CD4-positive, CD25-positive, alpha-beta regulatory T cell (primary cell): ENCODE data around the gene SYT7. TPM values are rescaled to one million over a fixed set of nuclear protein-coding genes. Genes with fewer than 3 reads are reported as not detected.

Experiments used
- ATAC-seq, 2 donors: fragments of 150-1000 bp; cut with Tn5 transposase; one replicate each; pipeline ENCODE4 v1.10.0; 2021; ENCODE audit warnings: low read depth in 2 of 2, moderate number of reproducible peaks in 2 of 2, moderate library complexity in 1 of 2
- DNase-seq, 3 donors: peaks; one replicate each; pipeline versions ENCODE4 v3.0.0 to v3.0.0-alpha.2; 2012 to 2022; ENCODE audit warnings: mixed read lengths in 1 of 3
- H3K27ac ChIP-seq: one replicate; pipeline ENCODE4 v1.7.0; 2013; ENCODE audit warnings: mild to moderate bottlenecking, low read length; ENCODE audit not compliant: insufficient read depth, poor library complexity, severe bottlenecking
- H3K27me3 ChIP-seq: one replicate; pipeline ENCODE4 v1.7.0; 2013; ENCODE audit warnings: low read length; ENCODE audit not compliant: control insufficient read depth, insufficient read depth
- H3K36me3 ChIP-seq: one replicate; pipeline ENCODE4 v1.7.0; 2013; ENCODE audit warnings: mild to moderate bottlenecking, low read length, moderate library complexity; ENCODE audit not compliant: control insufficient read depth, insufficient read depth
- H3K4me1 ChIP-seq: 2 replicates; pipeline ENCODE4 v1.7.0; 2013; ENCODE audit warnings: mild to moderate bottlenecking, low read length; ENCODE audit not compliant: insufficient read depth, control insufficient read depth, poor library complexity, severe bottlenecking
- H3K4me3 ChIP-seq: one replicate; pipeline ENCODE4 v1.7.0; 2013; ENCODE audit warnings: low read depth, mild to moderate bottlenecking, low read length, moderate library complexity
- H3K9me3 ChIP-seq, 2 experiments: 1 replicate in 1 of 2; 2 replicates in 1 of 2; pipeline ENCODE4 v1.7.0; 2013; ENCODE audit warnings: low read length in 2 of 2, mild to moderate bottlenecking in 1 of 2, moderate library complexity in 1 of 2; ENCODE audit not compliant: control insufficient read depth in 2 of 2
- H3K27ac Mint-ChIP-seq, 3 donors: one replicate each; pipeline ENCODE4 v1.8.0; 2020 to 2022; ENCODE audit warnings: mild to moderate bottlenecking in 3 of 3, mixed read lengths in 3 of 3, moderate library complexity in 2 of 3
- H3K27me3 Mint-ChIP-seq: one replicate; pipeline ENCODE4 v1.8.0; 2022; ENCODE audit warnings: mild to moderate bottlenecking, mixed read lengths
- H3K36me3 Mint-ChIP-seq: one replicate; pipeline ENCODE4 v1.8.0; 2020; ENCODE audit warnings: mixed read lengths
- H3K4me1 Mint-ChIP-seq, 4 donors: one replicate each; pipeline ENCODE4 v1.8.0; 2020 to 2022; ENCODE audit warnings: mixed read lengths in 4 of 4, mild to moderate bottlenecking in 1 of 4
- H3K4me3 Mint-ChIP-seq, 4 donors: one replicate each; pipeline ENCODE4 v1.8.0; 2020 to 2022; ENCODE audit warnings: mild to moderate bottlenecking in 4 of 4, mixed read lengths in 4 of 4, moderate library complexity in 3 of 4
- H3K9me3 Mint-ChIP-seq, 7 donors: one replicate each; pipeline ENCODE4 v1.8.0; 2020 to 2022; ENCODE audit warnings: mixed read lengths in 7 of 7, mild to moderate bottlenecking in 3 of 7, moderate library complexity in 2 of 7
- polyA plus RNA-seq, 4 donors: library from polyadenylated mRNA; unstranded; fragments of 300-500 nt; fragmentation: Illumina TruSeq; gene quantifications; one replicate each; pipeline ENCODE4 v1.2.3, GENCODE V29; 2021
- total RNA-seq: library from RNA; stranded (reverse); gene quantifications from one replicate; pipeline ENCODE4 v1.2.3, GENCODE V29; 2022

Gene SYT7
- total and polyA plus RNA-seq, 5 donors from 2014 or later, result 0.20 TPM; not detected in 4

GRCh38 chr11:61554172-61554988 is 26.5 kb downstream of the SYT7 start:
- peaks cover 0 to 6% (median 0%) of the 10 kb centered on the region in 7 donors for H3K9me3 Mint-ChIP-seq

GRCh38 chr11:61553373-61554171 is 27.3 kb downstream of the SYT7 start:
- H3K9me3 Mint-ChIP-seq, result peaks cover 0 to 6% (median 0%) of the 10 kb centered on the region in 7 donors
- ATAC-seq, result no peak
- H3K4me1 ChIP-seq, result peaks cover 6% of the 10 kb centered on the region
- H3K4me3 ChIP-seq, result no peak overlapping the region
- peak overlapping the region in 1 of 3 donors; percentile 9 for H3K27ac Mint-ChIP-seq
- no peak overlapping the region for H3K27ac ChIP-seq
- H3K9me3 ChIP-seq, result no peaks in the 10 kb centered on the region
- H3K36me3 Mint-ChIP-seq, result no peaks in the 10 kb centered on the region
- H3K4me3 Mint-ChIP-seq, result no peak overlapping the region
- no peak for DNase-seq
- no peaks in the 10 kb centered on the region for H3K36me3 ChIP-seq
- H3K4me1 Mint-ChIP-seq, result peaks cover 0 to 10% (median 0%) of the 10 kb centered on the region in 4 donors
- H3K27me3 ChIP-seq, result peaks cover 6% of the 10 kb centered on the region
- peaks cover 37% of the 10 kb centered on the region for H3K27me3 Mint-ChIP-seq

More at GRCh38 chr11:61554172-61554988, 26.5 kb downstream of the SYT7 start:
- no peak overlapping the region for H3K4me3 Mint-ChIP-seq
- peaks cover 41% of the 10 kb centered on the region for H3K27me3 Mint-ChIP-seq
- H3K9me3 ChIP-seq, result no peaks in the 10 kb centered on the region
- H3K27me3 ChIP-seq, result peaks cover 6% of the 10 kb centered on the region
- DNase-seq, result no peak
- no peak overlapping the region for H3K4me3 ChIP-seq
- no peak for ATAC-seq
- peaks cover 0 to 10% (median 0%) of the 10 kb centered on the region in 4 donors for H3K4me1 Mint-ChIP-seq
- H3K27ac Mint-ChIP-seq, result no peak overlapping the region
- H3K4me1 ChIP-seq, result peaks cover 6% of the 10 kb centered on the region
- no peaks in the 10 kb centered on the region for H3K36me3 ChIP-seq
- H3K36me3 Mint-ChIP-seq, result no peaks in the 10 kb centered on the region
- H3K27ac ChIP-seq, result no peak overlapping the region

GRCh38 chr11:61552108-61552635 is 28.7 kb downstream of the SYT7 start:
- DNase-seq (no peak), ATAC-seq (no peak)
- no peak overlapping the region for H3K4me3 Mint-ChIP-seq
- Histone ChIP-seq H3K4me3 (no peak overlapping the region), H3K27ac (no peak overlapping the region), H3K36me3 (no peaks in the 10 kb centered on the region), H3K9me3 (no peaks in the 10 kb centered on the region), H3K4me1 (peaks cover 6% of the 10 kb centered on the region), H3K27me3 (peaks cover 6% of the 10 kb centered on the region)
- H3K36me3 Mint-ChIP-seq, result no peaks in the 10 kb centered on the region
- no peak overlapping the region for H3K27ac Mint-ChIP-seq
- peaks cover 0 to 6% (median 0%) of the 10 kb centered on the region in 7 donors for H3K9me3 Mint-ChIP-seq
- peaks cover 30% of the 10 kb centered on the region for H3K27me3 Mint-ChIP-seq
- peaks cover 0 to 10% (median 0%) of the 10 kb centered on the region in 4 donors for H3K4me1 Mint-ChIP-seq

GRCh38 chr11:61551634-61552033 is 29.2 kb downstream of the SYT7 start:
- Mint-ChIP-seq H3K36me3 (no peaks in the 10 kb centered on the region), H3K27ac (peak overlapping the region in 1 of 3 donors; percentile 5), H3K9me3 (peaks cover 0 to 6% (median 0%) of the 10 kb centered on the region in 7 donors), H3K4me3 (no peak overlapping the region), H3K4me1 (peaks cover 0 to 10% (median 0%) of the 10 kb centered on the region in 4 donors), H3K27me3 (peaks cover 27% of the 10 kb centered on the region)
- no peaks in the 10 kb centered on the region for H3K36me3 ChIP-seq
- H3K9me3 ChIP-seq, result no peaks in the 10 kb centered on the region
- peaks cover 6% of the 10 kb centered on the region for H3K4me1 ChIP-seq
- H3K4me3 ChIP-seq, result no peak overlapping the region
- ATAC-seq (no peak), DNase-seq (no peak)
- peaks cover 4% of the 10 kb centered on the region for H3K27me3 ChIP-seq
- H3K27ac ChIP-seq, result no peak overlapping the region

GRCh38 chr11:61550665-61551227 is 30.1 kb downstream of the SYT7 start:
- H3K36me3 ChIP-seq, result no peaks in the 10 kb centered on the region
- peaks cover 4% of the 10 kb centered on the region for H3K27me3 ChIP-seq
- H3K27ac ChIP-seq, result no peak overlapping the region
- peaks cover 0 to 2% (median 0%) of the 10 kb centered on the region in 7 donors for H3K9me3 Mint-ChIP-seq
- ATAC-seq (no peak), DNase-seq (no peak)
- no peaks in the 10 kb centered on the region for H3K9me3 ChIP-seq
- H3K4me1 Mint-ChIP-seq, result peaks cover 0 to 8% (median 0%) of the 10 kb centered on the region in 4 donors
- no peak overlapping the region for H3K4me3 Mint-ChIP-seq
- H3K4me3 ChIP-seq, result no peak overlapping the region
- H3K27me3 Mint-ChIP-seq, result peaks cover 19% of the 10 kb centered on the region
- peaks cover 6% of the 10 kb centered on the region for H3K4me1 ChIP-seq
- H3K36me3 Mint-ChIP-seq, result no peaks in the 10 kb centered on the region
- H3K27ac Mint-ChIP-seq, result peak overlapping the region in 1 of 3 donors; percentile 77

GRCh38 chr11:61549662-61550568 is 31.0 kb downstream of the SYT7 start:
- peaks cover 4% of the 10 kb centered on the region for H3K27me3 ChIP-seq
- peaks cover 0 to 1% (median 0%) of the 10 kb centered on the region in 7 donors for H3K9me3 Mint-ChIP-seq

More at GRCh38 chr11:61549662-61550568, 31.0 kb downstream of the SYT7 start:
- Histone ChIP-seq H3K27ac (no peak overlapping the region), H3K9me3 (no peaks in the 10 kb centered on the region), H3K36me3 (no peaks in the 10 kb centered on the region), H3K4me3 (no peak overlapping the region), H3K4me1 (peaks cover under 1% of the 10 kb centered on the region)
- H3K27me3 Mint-ChIP-seq, result peaks cover 15% of the 10 kb centered on the region
- no peaks in the 10 kb centered on the region for H3K36me3 Mint-ChIP-seq
- peaks cover 0 to 6% (median 0%) of the 10 kb centered on the region in 4 donors for H3K4me1 Mint-ChIP-seq
- H3K4me3 Mint-ChIP-seq, result no peak overlapping the region
- ATAC-seq (no peak), DNase-seq (no peak)
- no peak overlapping the region for H3K27ac Mint-ChIP-seq
